ENCODE data around the gene GLYATL2.

GLYATL2 gene

DNA sequence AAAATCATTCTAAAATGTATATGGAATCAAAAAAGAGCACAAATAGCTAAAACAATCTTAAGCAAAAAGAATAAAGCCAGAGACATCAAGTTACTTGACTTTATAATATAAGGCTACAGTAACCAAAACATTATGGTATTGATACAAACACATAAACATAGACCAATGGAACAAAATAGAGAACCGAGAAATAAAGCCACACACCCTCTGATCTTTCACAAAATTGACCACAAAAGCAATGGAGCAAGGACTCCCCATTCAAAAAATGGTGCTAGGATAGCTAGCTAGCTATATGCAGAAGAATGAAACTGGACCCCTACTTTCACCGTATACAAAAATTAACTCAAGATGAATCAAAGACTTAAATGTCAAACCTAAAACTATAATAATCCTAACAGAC, 43.2 kb downstream of the GLYATL2 start:
- no peak for DNase-seq

DNA sequence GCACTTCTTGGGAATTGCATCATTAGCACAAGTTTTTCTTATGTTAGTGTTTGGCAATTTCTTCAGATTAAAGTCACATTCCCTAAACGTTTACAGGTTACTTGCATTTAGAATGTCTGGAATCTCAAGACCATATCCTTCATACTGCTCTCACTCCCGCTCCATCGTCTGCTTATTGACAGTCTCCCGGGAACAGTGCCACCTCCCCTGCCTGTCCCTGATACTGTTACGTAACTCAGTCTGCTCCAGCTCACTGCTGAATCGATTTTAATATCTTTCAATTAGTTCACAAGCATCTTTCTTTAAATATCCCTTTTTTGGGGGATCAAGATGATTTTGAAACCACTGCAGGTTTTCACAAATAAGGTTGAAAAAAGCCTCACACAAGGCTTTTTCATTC, 48.2 kb downstream of the GLYATL2 start:
- DNase-seq = peak in 5 of 56 donors; percentile 0 to 19 (median 5)

DNA sequence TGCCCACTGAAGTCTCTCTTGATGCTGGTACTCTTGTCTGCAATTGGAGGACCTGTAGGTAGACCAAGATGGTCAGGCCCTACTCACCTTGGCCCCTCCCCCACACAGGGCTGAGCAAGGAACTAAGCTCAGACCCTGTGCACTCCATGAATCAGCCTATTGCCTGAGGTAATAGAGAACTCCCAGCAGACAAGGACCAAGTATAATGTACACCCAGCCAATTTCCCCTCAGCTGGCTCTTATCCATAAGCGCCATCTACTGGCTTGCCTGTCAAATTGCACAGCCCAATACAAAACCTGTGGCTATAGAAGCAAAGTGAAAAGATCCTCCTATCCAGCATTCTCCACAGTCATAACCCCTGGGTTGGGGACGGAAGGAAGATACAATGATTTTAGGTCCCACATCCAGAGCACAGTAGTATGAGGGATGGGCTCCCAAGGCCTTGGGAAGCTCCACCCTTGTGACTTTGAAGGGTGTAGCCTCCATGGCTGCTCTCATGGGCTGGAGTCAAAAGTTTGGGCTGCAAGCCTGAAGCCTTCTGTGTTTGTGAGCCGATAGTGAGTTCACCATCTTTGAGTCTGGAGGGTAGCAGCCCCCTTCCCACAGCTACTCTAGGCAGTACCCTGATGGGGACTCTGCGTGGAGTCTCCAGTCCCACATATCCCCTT, 56.0 kb downstream of the GLYATL2 start:
- DNase-seq = peak in 30 of 56 donors; percentile 0 to 39 (median 6)

DNA sequence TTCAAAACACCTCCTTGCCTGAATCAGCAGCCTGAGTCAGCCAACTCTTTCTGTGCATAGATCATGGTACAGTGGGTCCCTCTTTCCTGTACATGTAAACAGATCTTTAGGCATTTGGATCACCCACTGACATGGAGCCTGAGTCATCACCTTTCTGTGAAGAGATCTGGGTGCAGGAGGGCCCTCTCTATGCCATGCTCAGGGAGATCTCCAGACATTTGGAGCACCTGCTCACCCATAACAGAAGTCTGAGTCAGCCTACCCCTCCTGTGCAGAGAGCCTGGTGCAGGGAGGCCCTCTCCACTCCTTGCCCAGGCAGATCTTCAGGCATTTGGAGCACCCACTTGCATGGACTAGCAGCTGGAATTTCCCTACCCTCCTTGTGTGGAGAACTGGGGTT, 56.6 kb downstream of the GLYATL2 start:
- peak in 1 of 56 donors; percentile 3 for DNase-seq

DNA sequence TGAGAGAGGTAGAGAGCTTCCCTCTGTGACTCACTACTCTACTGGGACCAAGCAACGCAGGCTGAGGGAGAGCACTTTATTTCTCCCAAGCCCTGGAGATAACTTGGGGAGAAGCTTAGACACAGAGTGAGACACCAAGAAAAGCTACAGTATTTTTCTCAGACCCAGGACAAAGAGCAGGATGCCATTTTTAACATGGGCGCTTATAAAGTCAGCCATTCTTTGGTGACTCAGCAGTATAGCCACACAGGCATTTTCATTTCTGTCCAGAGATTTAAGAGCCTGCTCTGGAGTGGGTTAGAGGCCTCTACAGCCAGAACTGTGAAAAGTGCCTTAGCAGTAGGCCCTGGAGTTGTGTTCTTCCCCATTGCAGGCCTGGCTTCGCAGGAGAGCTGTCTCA, 57.8 kb downstream of the GLYATL2 start:
- no peak for DNase-seq

DNA sequence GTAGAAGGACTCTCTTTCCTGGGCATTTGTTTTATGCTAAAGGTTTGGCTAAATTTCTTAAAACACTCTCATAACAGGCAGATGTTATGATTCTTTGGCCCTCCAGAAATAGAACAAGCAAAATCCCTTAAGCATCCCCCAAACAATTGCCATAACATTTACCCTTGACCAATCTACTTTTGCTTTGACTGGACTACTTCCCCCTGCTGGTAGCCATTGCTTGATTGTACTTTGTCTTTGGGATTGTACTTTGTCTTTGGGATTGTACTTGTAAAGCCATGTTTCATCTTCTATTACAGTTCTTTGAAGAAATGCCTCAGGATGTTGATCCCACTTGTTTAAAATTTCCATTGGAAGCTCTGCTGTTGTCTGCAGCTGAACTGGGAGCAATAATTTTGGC, 59.5 kb downstream of the GLYATL2 start:
- no peak for DNase-seq

All from nucleus accumbens (tissue), 56 donors.